CD4-positive, alpha-beta T cell (primary cell): ENCODE measurements around the gene USP50. TPM values are rescaled to one million over a fixed set of nuclear protein-coding genes. Genes with fewer than 3 reads are reported as not detected.

Source experiments
- ATAC-seq: fragments of 200-7000 bp; cut with Tn5 transposase; one replicate; pipeline ENCODE4 v1.10.0; 2022; ENCODE audit warnings: mild to moderate bottlenecking; ENCODE audit not compliant: poor library complexity
- CTCF ChIA-PET: fragments of 350-600 bp; sonication (Branson Sonifier 250); formaldehyde crosslinking; loops from one replicate; lab custom pipeline; 2021; ENCODE audit warnings: antibody characterized with exemption, inconsistent platforms; lab: Charles Lee
- POLR2A ChIA-PET: fragments of 350-600 bp; sonication (Branson Sonifier 250); formaldehyde crosslinking; loops from one replicate; lab custom pipeline; 2021; ENCODE audit warnings: antibody characterized with exemption, inconsistent platforms; lab: Charles Lee
- DNase-seq, 14 experiments: peaks; one replicate each; pipeline ENCODE4 v3.0.0-alpha.2; 2013 to 2020; ENCODE audit warnings: mixed read lengths in 2 of 14
- H3K27ac ChIP-seq, 2 donors: one replicate each; pipeline versions ENCODE4 v1.5.1 to v1.7.0; 2013; ENCODE audit warnings: low read length in 2 of 2, low read depth in 1 of 2, mild to moderate bottlenecking in 1 of 2
- H3K27me3 ChIP-seq, 2 experiments: 1 replicate in 1 of 2; 2 replicates in 1 of 2; pipeline versions ENCODE4 v1.6.1 to v1.7.0; 2013; ENCODE audit warnings: low read length in 2 of 2, control low read depth in 1 of 2, mild to moderate bottlenecking in 1 of 2, moderate library complexity in 1 of 2; ENCODE audit not compliant: insufficient read depth in 2 of 2, control insufficient read depth in 1 of 2
- H3K36me3 ChIP-seq: one replicate; pipeline ENCODE4 v1.6.1; 2013; ENCODE audit warnings: low read length, control low read depth; ENCODE audit not compliant: insufficient read depth
- H3K4me1 ChIP-seq: one replicate; pipeline ENCODE4 v1.6.1; 2013; ENCODE audit warnings: low read length, control low read depth; ENCODE audit not compliant: insufficient read depth
- H3K4me3 ChIP-seq: one replicate; pipeline ENCODE4 v1.5.1; 2013; ENCODE audit warnings: mild to moderate bottlenecking, low read length, moderate library complexity
- H3K9me3 ChIP-seq, 2 experiments: 1 replicate in 1 of 2; 2 replicates in 1 of 2; pipeline versions ENCODE4 v1.6.1 to v1.7.0; 2013; ENCODE audit warnings: low read length in 2 of 2, mild to moderate bottlenecking in 2 of 2, control low read depth in 1 of 2, moderate library complexity in 1 of 2; ENCODE audit not compliant: control insufficient read depth in 1 of 2, insufficient read depth in 1 of 2
- H3K27ac Mint-ChIP-seq: one replicate; pipeline ENCODE4 v1.8.0; 2020; ENCODE audit warnings: mixed read lengths
- H3K27me3 Mint-ChIP-seq: one replicate; pipeline ENCODE4 v1.8.0; 2021; ENCODE audit warnings: mixed read lengths
- H3K36me3 Mint-ChIP-seq: one replicate; pipeline ENCODE4 v1.8.0; 2021; ENCODE audit warnings: low read depth, mixed read lengths
- H3K4me1 Mint-ChIP-seq: one replicate; pipeline ENCODE4 v1.8.0; 2021; ENCODE audit warnings: low read depth, mixed read lengths
- H3K4me3 Mint-ChIP-seq: one replicate; pipeline ENCODE4 v1.8.0; 2020; ENCODE audit warnings: mild to moderate bottlenecking, mixed read lengths
- H3K9me3 Mint-ChIP-seq: one replicate; pipeline ENCODE4 v1.8.0; 2020; ENCODE audit warnings: mixed read lengths
- intact Hi-C, 2 experiments: fragments of 100-400 bp; cut with DNase I in 1 of 2; cut with micrococcal nuclease in 1 of 2; formaldehyde crosslinking; loops; one replicate each; pipeline versions ENCODE4 v1.15.1 to v1.9.0; 2023 to 2025; cut with DNase I, micrococcal nuclease
- total RNA-seq, 174 experiments: library from RNA in 2 of 174; stranded (reverse) in 2 of 174; gene quantifications; one replicate each; pipeline ENCODE4 v1.2.3 and lab custom pipeline; 2021 to 2026
- TF ChIP-seq, protein P1 (sequence below): fragments of 200-600 bp; IDR thresholded peaks from one replicate; pipeline ENCODE4 v1.8.0; 2022; ENCODE audit warnings: antibody characterized with exemption, mild to moderate bottlenecking

USP50 gene
- total RNA-seq, 2 experiments from 2014 or later = 0.41 TPM; not detected in 1

DNA sequence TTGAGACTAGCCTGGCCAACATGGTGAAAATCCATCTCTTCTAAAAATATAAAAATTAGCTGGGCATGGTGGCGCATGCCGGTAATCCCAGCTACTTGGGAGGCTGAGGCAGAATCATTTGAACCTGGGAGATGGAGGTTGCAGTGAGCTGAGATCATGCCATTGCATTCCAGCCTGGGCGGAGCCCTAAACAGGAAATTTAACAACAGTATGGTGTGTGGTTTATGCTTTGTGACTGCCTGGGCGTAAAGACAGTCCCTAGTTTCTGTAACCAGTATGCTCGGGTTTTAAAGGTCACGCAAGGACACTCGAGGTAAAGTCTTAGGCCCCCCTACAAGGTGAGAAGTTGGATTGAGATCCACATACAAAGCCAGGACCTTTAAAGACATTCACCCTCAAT, 43.3 kb downstream of the USP50 start:
- Mint-ChIP-seq H3K4me1 (no peaks in the 10 kb centered on the region), H3K9me3 (no peaks in the 10 kb centered on the region), H3K27me3 (no peaks in the 10 kb centered on the region), H3K4me3 (no peak overlapping the region), H3K36me3 (peaks cover 50% of the 10 kb centered on the region), H3K27ac (no peak overlapping the region)
- intact Hi-C loops = no loop called here
- no peaks in the 10 kb centered on the region for H3K9me3 ChIP-seq
- CTCF ChIA-PET = no interaction called here
- ATAC-seq = no peak
- no peaks in the 10 kb centered on the region for H3K4me1 ChIP-seq
- TF ChIP-seq, protein P1, sequence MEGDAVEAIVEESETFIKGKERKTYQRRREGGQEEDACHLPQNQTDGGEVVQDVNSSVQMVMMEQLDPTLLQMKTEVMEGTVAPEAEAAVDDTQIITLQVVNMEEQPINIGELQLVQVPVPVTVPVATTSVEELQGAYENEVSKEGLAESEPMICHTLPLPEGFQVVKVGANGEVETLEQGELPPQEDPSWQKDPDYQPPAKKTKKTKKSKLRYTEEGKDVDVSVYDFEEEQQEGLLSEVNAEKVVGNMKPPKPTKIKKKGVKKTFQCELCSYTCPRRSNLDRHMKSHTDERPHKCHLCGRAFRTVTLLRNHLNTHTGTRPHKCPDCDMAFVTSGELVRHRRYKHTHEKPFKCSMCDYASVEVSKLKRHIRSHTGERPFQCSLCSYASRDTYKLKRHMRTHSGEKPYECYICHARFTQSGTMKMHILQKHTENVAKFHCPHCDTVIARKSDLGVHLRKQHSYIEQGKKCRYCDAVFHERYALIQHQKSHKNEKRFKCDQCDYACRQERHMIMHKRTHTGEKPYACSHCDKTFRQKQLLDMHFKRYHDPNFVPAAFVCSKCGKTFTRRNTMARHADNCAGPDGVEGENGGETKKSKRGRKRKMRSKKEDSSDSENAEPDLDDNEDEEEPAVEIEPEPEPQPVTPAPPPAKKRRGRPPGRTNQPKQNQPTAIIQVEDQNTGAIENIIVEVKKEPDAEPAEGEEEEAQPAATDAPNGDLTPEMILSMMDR = no peak
- POLR2A ChIA-PET = no interaction called here
- peaks cover 43% of the 10 kb centered on the region for H3K36me3 ChIP-seq
- H3K4me3 ChIP-seq = no peak overlapping the region
- no peak overlapping the region for H3K27ac ChIP-seq
- no peak for DNase-seq
- no peaks in the 10 kb centered on the region for H3K27me3 ChIP-seq

DNA sequence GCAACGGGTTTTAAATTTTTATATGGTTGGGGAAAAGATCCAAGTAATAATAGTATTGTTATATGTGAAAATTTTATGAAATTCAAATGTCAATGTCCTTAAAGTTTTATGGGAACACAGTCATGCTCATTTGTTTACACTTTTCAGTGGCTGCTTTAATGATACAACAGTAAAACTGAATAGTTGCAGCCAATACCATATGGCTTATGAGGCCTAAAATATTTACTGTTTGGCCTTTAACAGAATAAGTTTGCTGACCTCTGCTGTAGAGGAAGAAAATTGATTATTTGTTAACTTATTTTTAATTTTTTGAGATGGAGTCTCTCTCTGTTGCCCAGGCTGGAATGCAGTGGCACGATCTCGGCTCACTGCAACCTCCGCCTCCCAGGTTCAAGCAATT, 44.7 kb downstream of the USP50 start:
- POLR2A ChIA-PET = no interaction called here
- Histone ChIP-seq H3K27ac (no peak overlapping the region), H3K36me3 (peaks cover 51% of the 10 kb centered on the region), H3K9me3 (no peaks in the 10 kb centered on the region), H3K4me1 (no peaks in the 10 kb centered on the region), H3K27me3 (no peaks in the 10 kb centered on the region), H3K4me3 (no peak overlapping the region)
- H3K27ac Mint-ChIP-seq = no peak overlapping the region
- H3K9me3 Mint-ChIP-seq = no peaks in the 10 kb centered on the region
- H3K36me3 Mint-ChIP-seq = peaks cover 62% of the 10 kb centered on the region
- TF ChIP-seq, protein P1 = no peak
- no peak overlapping the region for H3K4me3 Mint-ChIP-seq
- intact Hi-C loops = no loop called here
- no peak for ATAC-seq
- CTCF ChIA-PET = interaction anchor here (0.6 kb wide), 1 partner anchor 39 kb away, joined by 4 read pairs; no protein-coding TSS in a partner anchor
- H3K4me1 Mint-ChIP-seq = no peaks in the 10 kb centered on the region
- no peaks in the 10 kb centered on the region for H3K27me3 Mint-ChIP-seq
- DNase-seq = no peak

DNA sequence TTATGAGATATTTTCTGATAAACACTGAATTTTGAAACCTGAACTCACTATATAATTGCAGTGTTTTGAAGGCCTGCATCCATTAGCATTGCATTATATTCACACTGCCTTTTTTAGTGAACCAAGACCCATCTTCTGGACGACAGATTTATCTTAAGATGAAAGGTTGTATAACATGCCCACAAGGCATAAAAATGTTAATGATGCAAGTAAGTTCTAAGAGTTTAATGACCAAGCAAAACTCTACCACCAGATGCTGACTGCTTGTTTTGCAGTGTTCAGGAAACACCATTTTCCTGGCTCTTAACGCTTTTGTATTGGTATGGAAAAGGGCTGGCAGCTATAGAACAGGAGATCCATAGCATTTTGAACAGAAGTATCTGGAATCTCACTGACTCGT, 46.1 kb downstream of the USP50 start:
- Mint-ChIP-seq H3K36me3 (peaks cover 73% of the 10 kb centered on the region), H3K9me3 (no peaks in the 10 kb centered on the region), H3K4me1 (no peaks in the 10 kb centered on the region), H3K4me3 (no peak overlapping the region), H3K27ac (no peak overlapping the region), H3K27me3 (no peaks in the 10 kb centered on the region)
- Histone ChIP-seq H3K27ac (no peak overlapping the region), H3K4me1 (no peaks in the 10 kb centered on the region), H3K4me3 (no peak overlapping the region), H3K9me3 (no peaks in the 10 kb centered on the region), H3K36me3 (peaks cover 64% of the 10 kb centered on the region), H3K27me3 (no peaks in the 10 kb centered on the region)
- ATAC-seq (no peak), DNase-seq (no peak)
- intact Hi-C loops = no loop called here
- CTCF ChIA-PET = no interaction called here
- TF ChIP-seq, protein P1 = no peak
- POLR2A ChIA-PET = no interaction called here
